WI38 (cell line): ENCODE results near the gene SLC8A2.

Experiments used
- H3K4me3 ChIP-seq: 2 replicates; pipeline ENCODE4 v1.5.1; 2011; ENCODE audit warnings: low read depth, mild to moderate bottlenecking, control low read depth, low read length
- CTCF ChIP-seq: IDR thresholded peaks from 2 replicates; pipeline ENCODE4 v1.5.1; 2012; ENCODE audit warnings: low read depth, mild to moderate bottlenecking, control low read depth, low read length

SLC8A2 gene

GRCh38 chr19:47450478-47450877, 21.2 kb downstream of the SLC8A2 start:
- H3K4me3 ChIP-seq: no peak overlapping the region
- TF ChIP-seq CTCF: no peak

- no peak for TF ChIP-seq CTCF
- H3K4me3 ChIP-seq: no peak overlapping the region
Measured at GRCh38 chr19:47448360-47448727, 23.3 kb downstream of the SLC8A2 start.

DNA sequence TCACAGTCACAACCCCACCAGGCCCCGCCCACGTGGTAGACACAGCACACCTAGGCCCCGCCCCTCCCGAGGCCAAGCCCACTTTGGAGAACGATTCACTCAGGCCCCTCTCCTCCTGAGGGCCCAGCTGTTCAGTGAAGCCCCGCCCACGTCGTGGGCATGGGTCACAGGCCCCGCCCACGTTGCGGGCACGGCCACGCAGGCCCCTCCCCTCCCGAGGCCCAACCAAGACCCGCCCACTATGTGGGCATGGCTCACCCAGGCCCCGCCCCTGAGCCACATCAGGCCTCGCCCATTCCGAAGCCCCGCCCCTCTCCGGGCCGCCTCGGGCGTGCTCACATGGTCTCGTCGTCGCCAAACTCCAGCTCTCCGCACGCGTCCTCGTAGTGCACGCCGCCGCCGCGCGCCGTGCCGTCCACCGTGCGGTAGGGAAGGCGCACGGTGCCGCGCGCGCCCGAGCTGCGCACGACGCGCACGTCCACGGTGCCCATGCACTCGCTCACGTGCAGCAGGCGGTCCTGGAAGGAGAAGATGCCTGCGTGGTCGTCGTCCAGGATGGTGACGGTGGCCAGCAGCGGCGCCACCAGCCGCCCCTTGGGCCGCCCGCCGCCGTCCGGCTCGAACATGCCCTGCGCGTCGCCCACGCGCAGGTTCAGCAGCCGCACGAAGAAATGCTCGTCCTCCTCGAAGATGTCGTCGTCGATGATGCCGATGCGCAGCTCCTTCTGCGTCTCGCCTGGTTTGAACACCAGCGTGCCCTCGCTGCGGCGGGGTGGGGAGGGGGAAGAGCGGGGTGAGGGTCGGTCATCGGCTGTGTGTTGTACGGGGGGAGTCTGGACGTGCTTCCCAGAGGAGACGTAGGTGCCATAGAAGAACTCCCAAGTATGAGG, 24.0 kb downstream of the SLC8A2 start:
- H3K4me3 ChIP-seq: no peak overlapping the region
- TF ChIP-seq CTCF: no peak

GRCh38 chr19:47446534-47447469, 24.9 kb downstream of the SLC8A2 start:
- no peak for TF ChIP-seq CTCF
- H3K4me3 ChIP-seq: no peak overlapping the region

DNA sequence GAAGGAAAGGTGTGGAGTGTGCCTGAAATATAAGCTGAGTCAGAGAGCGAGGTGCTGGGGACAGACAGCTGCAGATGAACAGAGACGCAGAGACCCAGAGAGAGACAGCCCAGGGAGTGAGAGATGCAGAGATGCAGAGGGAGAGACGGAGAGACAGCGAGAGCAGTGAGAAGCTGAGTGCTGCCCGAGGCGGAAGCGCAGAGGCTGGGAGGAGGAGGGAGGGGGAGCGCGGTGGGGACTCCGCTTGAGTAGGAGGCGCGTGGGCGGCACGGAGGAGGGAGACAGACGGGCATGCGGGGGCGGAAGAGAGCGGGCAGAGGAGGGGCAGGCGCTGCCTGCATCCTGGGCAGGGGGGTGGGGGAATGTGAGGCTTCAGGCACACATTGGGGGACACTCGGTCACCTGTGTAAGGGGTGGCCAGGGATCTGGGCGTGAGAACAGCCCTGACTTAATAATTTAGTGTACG, 25.7 kb downstream of the SLC8A2 start:
- no peak overlapping the region for H3K4me3 ChIP-seq
- no peak for TF ChIP-seq CTCF

DNA sequence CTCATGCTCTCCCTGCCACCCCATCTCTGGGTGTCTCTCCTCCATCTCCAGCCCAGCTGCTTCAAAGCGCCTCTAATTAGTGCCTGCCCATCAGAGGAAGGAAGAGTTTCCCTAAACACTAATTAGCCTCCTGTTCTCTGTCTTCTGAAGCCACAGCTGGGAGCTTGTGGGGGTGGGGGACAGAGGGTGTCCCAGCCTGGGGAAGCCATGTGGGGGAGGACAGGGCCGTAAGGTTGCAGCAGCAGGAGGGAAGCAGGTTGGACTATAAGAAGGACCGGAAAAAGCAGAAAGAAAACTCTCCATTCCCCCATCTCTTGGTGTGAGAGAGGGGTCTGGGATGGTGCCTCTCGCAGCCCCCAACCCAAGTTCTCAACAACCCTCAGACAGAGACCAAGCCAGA, 26.2 kb downstream of the SLC8A2 start:
- no peak overlapping the region for H3K4me3 ChIP-seq

More for the DNA sequence above, 26.2 kb downstream of the SLC8A2 start:
- no peak for TF ChIP-seq CTCF
